ENCODE measurements around the gene ALDH1A2. TPM values are rescaled to one million over a fixed set of nuclear protein-coding genes. Genes with fewer than 3 reads are reported as not detected.
"Not testable (repeated sequence)": the region's sequence is repeated elsewhere in the genome, so short reads cannot be mapped to it uniquely, and the experiment has no call there.

ALDH1A2 gene
- total RNA-seq, 2 donors from 2014 or later, result not detected

GRCh38 chr15:58053315-58054153 lies 12.0 kb downstream of the ALDH1A2 start:
- no peak for ATAC-seq
- no peak for DNase-seq (ENCODE audit: low spot score in 2 of 2)
- H3K27ac Mint-ChIP-seq, result no peak overlapping the region
- H3K36me3 Mint-ChIP-seq, result no peaks in the 10 kb centered on the region
- H3K9me3 Mint-ChIP-seq, result no peaks in the 10 kb centered on the region

GRCh38 chr15:58052334-58052733 lies 13.2 kb downstream of the ALDH1A2 start:
- ATAC-seq (no peak), DNase-seq (ENCODE audit: low spot score in 2 of 2) (no peak)
- Mint-ChIP-seq H3K9me3 (no peaks in the 10 kb centered on the region), H3K36me3 (no peaks in the 10 kb centered on the region), H3K27ac (no peak overlapping the region)

- Mint-ChIP-seq H3K36me3 (no peaks in the 10 kb centered on the region), H3K9me3 (no peaks in the 10 kb centered on the region), H3K27ac (no peak overlapping the region)
- DNase-seq (ENCODE audit: low spot score in 2 of 2), result no peak
- ATAC-seq, result no peak
Measured at GRCh38 chr15:58049520-58050227, 15.8 kb downstream of the ALDH1A2 start.

GRCh38 chr15:58048261-58048660 lies 17.2 kb downstream of the ALDH1A2 start:
- ATAC-seq, result no peak
- DNase-seq (ENCODE audit: low spot score in 2 of 2), result no peak
- Mint-ChIP-seq H3K9me3 (no peaks in the 10 kb centered on the region), H3K36me3 (no peaks in the 10 kb centered on the region), H3K27ac (no peak overlapping the region)

- ATAC-seq (no peak), DNase-seq (ENCODE audit: low spot score in 2 of 2) (no peak)
- H3K27ac Mint-ChIP-seq, result no peak overlapping the region
- H3K36me3 Mint-ChIP-seq, result no peaks in the 10 kb centered on the region
- H3K9me3 Mint-ChIP-seq, result no peaks in the 10 kb centered on the region
Measured at GRCh38 chr15:58047149-58047548, 18.4 kb downstream of the ALDH1A2 start.

GRCh38 chr15:58046467-58046866 lies 19.0 kb downstream of the ALDH1A2 start:
- Mint-ChIP-seq H3K36me3 (no peaks in the 10 kb centered on the region), H3K9me3 (no peaks in the 10 kb centered on the region), H3K27ac (no peak overlapping the region)
- ATAC-seq (no peak), DNase-seq (ENCODE audit: low spot score in 2 of 2) (no peak)

GRCh38 chr15:58045376-58045775 lies 20.1 kb downstream of the ALDH1A2 start:
- not testable (repeated sequence) for H3K27ac Mint-ChIP-seq; ATAC-seq; H3K9me3 Mint-ChIP-seq; DNase-seq (ENCODE audit: low spot score in 2 of 2); H3K36me3 Mint-ChIP-seq

- no peaks in the 10 kb centered on the region for H3K36me3 Mint-ChIP-seq
- no peak overlapping the region for H3K27ac Mint-ChIP-seq
- no peaks in the 10 kb centered on the region for H3K9me3 Mint-ChIP-seq
- no peak for ATAC-seq
- DNase-seq (ENCODE audit: low spot score in 2 of 2), result no peak
Measured at GRCh38 chr15:58044551-58044950, 21.0 kb downstream of the ALDH1A2 start.

GRCh38 chr15:58043192-58043903 lies 22.2 kb downstream of the ALDH1A2 start:
- H3K36me3 Mint-ChIP-seq, result no peaks in the 10 kb centered on the region
- ATAC-seq (peak in 1 of 2 donors; percentile 40), DNase-seq (ENCODE audit: low spot score in 2 of 2) (peak in 1 of 2 donors; percentile 22)
- no peaks in the 10 kb centered on the region for H3K9me3 Mint-ChIP-seq
- no peak overlapping the region for H3K27ac Mint-ChIP-seq

GRCh38 chr15:58042006-58042405 lies 23.5 kb downstream of the ALDH1A2 start:
- no peak for ATAC-seq
- no peak for DNase-seq (ENCODE audit: low spot score in 2 of 2)
- no peak overlapping the region for H3K27ac Mint-ChIP-seq
- no peaks in the 10 kb centered on the region for H3K36me3 Mint-ChIP-seq
- H3K9me3 Mint-ChIP-seq, result no peaks in the 10 kb centered on the region

GRCh38 chr15:58040150-58040549 lies 25.4 kb downstream of the ALDH1A2 start:
- Mint-ChIP-seq H3K27ac (no peak overlapping the region), H3K36me3 (no peaks in the 10 kb centered on the region), H3K9me3 (no peaks in the 10 kb centered on the region)
- DNase-seq (ENCODE audit: low spot score in 2 of 2) (no peak), ATAC-seq (no peak)

GRCh38 chr15:58039079-58040035 lies 26.2 kb downstream of the ALDH1A2 start:
- Mint-ChIP-seq H3K36me3 (no peaks in the 10 kb centered on the region), H3K9me3 (no peaks in the 10 kb centered on the region), H3K27ac (no peak overlapping the region)
- DNase-seq (ENCODE audit: low spot score in 2 of 2), result no peak
- no peak for ATAC-seq

GRCh38 chr15:58038426-58039078 lies 27.0 kb downstream of the ALDH1A2 start:
- no peak overlapping the region for H3K27ac Mint-ChIP-seq
- DNase-seq (ENCODE audit: low spot score in 2 of 2) (no peak), ATAC-seq (no peak)
- no peaks in the 10 kb centered on the region for H3K36me3 Mint-ChIP-seq
- H3K9me3 Mint-ChIP-seq, result no peaks in the 10 kb centered on the region

GRCh38 chr15:58037723-58038301 lies 27.7 kb downstream of the ALDH1A2 start:
- Mint-ChIP-seq H3K9me3 (no peaks in the 10 kb centered on the region), H3K27ac (no peak overlapping the region), H3K36me3 (no peaks in the 10 kb centered on the region)
- ATAC-seq, result no peak
- DNase-seq (ENCODE audit: low spot score in 2 of 2), result no peak

GRCh38 chr15:58036579-58036978 lies 28.9 kb downstream of the ALDH1A2 start:
- ATAC-seq, result no peak
- Mint-ChIP-seq H3K9me3 (no peaks in the 10 kb centered on the region), H3K36me3 (no peaks in the 10 kb centered on the region)

More at GRCh38 chr15:58036579-58036978, 28.9 kb downstream of the ALDH1A2 start:
- no peak for DNase-seq (ENCODE audit: low spot score in 2 of 2)
- no peak overlapping the region for H3K27ac Mint-ChIP-seq

Data from activated naive CD4-positive, alpha-beta T cell treated with anti-CD3 and anti-CD28 coated beads, Interleukin-2, amount 50 U/mL, for 72 hours (primary cell).